ENCODE data around the gene TOMM20.

GRCh38 chr1:235131961-235132360 is 3.3 kb upstream of the TOMM20 start:
- no peak for TF ChIP-seq CTCF (conservative IDR thresholded peaks at IDR 0.05 in 1 of 2, IDR thresholded peaks at IDR 0.05 in 1 of 2; ENCODE audit: extremely low read depth in 1 of 2, insufficient read depth in 1 of 2, low read depth in 1 of 2, low read length in 2 of 2)
- no peak for TF ChIP-seq EZH2 (IDR thresholded peaks at IDR 0.05; ENCODE audit: borderline replicate concordance, low read length)

Data from mammary epithelial cell (primary cell).